Measurements from ENCODE around the gene FMO5.

Gene FMO5

GRCh38 chr1:147213271-147213670, 11.9 kb downstream of the FMO5 start:
- TF ChIP-seq CTBP1 (IDR thresholded peaks at IDR 0.05; ENCODE audit: borderline replicate concordance) (no peak), FOXM1 (IDR thresholded peaks at IDR 0.05; ENCODE audit: borderline replicate concordance) (no peak), TARDBP (IDR thresholded peaks at IDR 0.05) (no peak), L3MBTL2 (conservative IDR thresholded peaks at IDR 0.05) (no peak), SP1 (IDR thresholded peaks at IDR 0.05) (no peak), ELF4 (IDR thresholded peaks at IDR 0.05) (no peak), ARNT (IDR thresholded peaks at IDR 0.05) (no peak), ZNF384 (IDR thresholded peaks at IDR 0.05) (no peak), FOXK2 (IDR thresholded peaks at IDR 0.05) (no peak), NFRKB (IDR thresholded peaks at IDR 0.05) (no peak), BHLHE40 (IDR thresholded peaks at IDR 0.05; ENCODE audit: borderline replicate concordance) (no peak), LEF1 (IDR thresholded peaks at IDR 0.05; ENCODE audit: borderline replicate concordance) (no peak), FOXA1 (IDR thresholded peaks at IDR 0.05) (no peak), HDGF (IDR thresholded peaks at IDR 0.05; ENCODE audit: borderline replicate concordance) (no peak), SUZ12 (IDR thresholded peaks at IDR 0.05) (no peak), PKNOX1 (IDR thresholded peaks at IDR 0.05) (no peak)
- CTCF ChIA-PET = no interaction called here
- no peak for DNase-seq (ENCODE audit: extremely low spot score)
- POLR2A ChIA-PET = no interaction called here

GRCh38 chr1:147211577-147211976, 13.6 kb downstream of the FMO5 start:
- no peak for DNase-seq (ENCODE audit: extremely low spot score)
- no peak for TF ChIP-seq ELF4 (IDR thresholded peaks at IDR 0.05)
- TF ChIP-seq SP1 (IDR thresholded peaks at IDR 0.05) = no peak
- no peak for TF ChIP-seq NFRKB (IDR thresholded peaks at IDR 0.05)
- no peak for TF ChIP-seq FOXM1 (IDR thresholded peaks at IDR 0.05; ENCODE audit: borderline replicate concordance)
- no peak for TF ChIP-seq CTBP1 (IDR thresholded peaks at IDR 0.05; ENCODE audit: borderline replicate concordance)
- no peak for TF ChIP-seq BHLHE40 (IDR thresholded peaks at IDR 0.05; ENCODE audit: borderline replicate concordance)
- no peak for TF ChIP-seq ZNF384 (IDR thresholded peaks at IDR 0.05)
- ChIA-PET POLR2A (interaction anchor here (0.8 kb wide), 1 partner anchor 31 kb away, joined by 3 read pairs; the partner anchor contains the start of gene CHD1L), CTCF (no interaction called here)

- CTCF ChIA-PET = no interaction called here
These were observed 14.2 kb downstream of the FMO5 start for GRCh38 chr1:147210987-147211386.

GRCh38 chr1:147209825-147210821, 15.0 kb downstream of the FMO5 start:
- ChIA-PET POLR2A (no interaction called here), CTCF (no interaction called here)
- no peak for DNase-seq (ENCODE audit: extremely low spot score)
- TF ChIP-seq SUZ12 (IDR thresholded peaks at IDR 0.05) = no peak
- no peak for TF ChIP-seq ZNF384 (IDR thresholded peaks at IDR 0.05)
- no peak for TF ChIP-seq ELF4 (IDR thresholded peaks at IDR 0.05)
- no peak for TF ChIP-seq SP1 (IDR thresholded peaks at IDR 0.05)
- no peak for TF ChIP-seq TARDBP (IDR thresholded peaks at IDR 0.05)
- no peak for TF ChIP-seq FOXA1 (IDR thresholded peaks at IDR 0.05)
- TF ChIP-seq LEF1 (IDR thresholded peaks at IDR 0.05; ENCODE audit: borderline replicate concordance) = no peak
- no peak for TF ChIP-seq HDGF (IDR thresholded peaks at IDR 0.05; ENCODE audit: borderline replicate concordance)
- no peak for TF ChIP-seq FOXM1 (IDR thresholded peaks at IDR 0.05; ENCODE audit: borderline replicate concordance)
- no peak for TF ChIP-seq CTBP1 (IDR thresholded peaks at IDR 0.05; ENCODE audit: borderline replicate concordance)
- no peak for TF ChIP-seq FOXK2 (IDR thresholded peaks at IDR 0.05)
- no peak for TF ChIP-seq L3MBTL2 (conservative IDR thresholded peaks at IDR 0.05)
- TF ChIP-seq BHLHE40 (IDR thresholded peaks at IDR 0.05; ENCODE audit: borderline replicate concordance) = no peak
- no peak for TF ChIP-seq PKNOX1 (IDR thresholded peaks at IDR 0.05)

More at GRCh38 chr1:147210987-147211386, 14.2 kb downstream of the FMO5 start:
- POLR2A ChIA-PET = no interaction called here
- TF ChIP-seq FOXK2 (IDR thresholded peaks at IDR 0.05) (no peak), BHLHE40 (IDR thresholded peaks at IDR 0.05; ENCODE audit: borderline replicate concordance) (no peak), L3MBTL2 (conservative IDR thresholded peaks at IDR 0.05) (no peak), SP1 (IDR thresholded peaks at IDR 0.05) (no peak), SUZ12 (IDR thresholded peaks at IDR 0.05) (no peak), CTBP1 (IDR thresholded peaks at IDR 0.05; ENCODE audit: borderline replicate concordance) (no peak), NFRKB (IDR thresholded peaks at IDR 0.05) (no peak), FOXM1 (IDR thresholded peaks at IDR 0.05; ENCODE audit: borderline replicate concordance) (no peak), LEF1 (IDR thresholded peaks at IDR 0.05; ENCODE audit: borderline replicate concordance) (no peak), TARDBP (IDR thresholded peaks at IDR 0.05) (no peak), ARNT (IDR thresholded peaks at IDR 0.05) (no peak), ZNF384 (IDR thresholded peaks at IDR 0.05) (no peak), HDGF (IDR thresholded peaks at IDR 0.05; ENCODE audit: borderline replicate concordance) (no peak), FOXA1 (IDR thresholded peaks at IDR 0.05) (no peak), PKNOX1 (IDR thresholded peaks at IDR 0.05) (no peak), ELF4 (IDR thresholded peaks at IDR 0.05) (no peak)
- DNase-seq (ENCODE audit: extremely low spot score) = no peak

- ChIA-PET POLR2A (no interaction called here), CTCF (no interaction called here)
- no peak for TF ChIP-seq FOXM1 (IDR thresholded peaks at IDR 0.05; ENCODE audit: borderline replicate concordance)
- no peak for TF ChIP-seq LEF1 (IDR thresholded peaks at IDR 0.05; ENCODE audit: borderline replicate concordance)
- TF ChIP-seq ELF4 (IDR thresholded peaks at IDR 0.05) = no peak
- no peak for TF ChIP-seq TARDBP (IDR thresholded peaks at IDR 0.05)
- no peak for TF ChIP-seq BHLHE40 (IDR thresholded peaks at IDR 0.05; ENCODE audit: borderline replicate concordance)
- DNase-seq (ENCODE audit: extremely low spot score) = no peak
These were observed 16.5 kb downstream of the FMO5 start for GRCh38 chr1:147208619-147209018.

All from HEK293T (cell line).